Body of pancreas (tissue), 4 donors: Measurements from ENCODE around the gene MTM1.

ENCODE experiments used
- POLR2A ChIP-seq, 3 donors: fragments of 450-650 bp; IDR thresholded peaks; one replicate each; pipeline ENCODE4 v1.6.1; 2016; ENCODE audit warnings: antibody characterized with exemption in 3 of 3, mild to moderate bottlenecking in 2 of 3
- TF ChIP-seq, protein P1 (sequence below), 7 experiments: fragments of 450-650 bp in 4 of 7; fragments of 200-600 bp in 3 of 7; sonication (generic) in 3 of 7; IDR thresholded peaks; one replicate each; pipeline ENCODE4 v1.5.1; 2016 to 2019; ENCODE audit warnings: antibody characterized with exemption in 7 of 7

DNA sequence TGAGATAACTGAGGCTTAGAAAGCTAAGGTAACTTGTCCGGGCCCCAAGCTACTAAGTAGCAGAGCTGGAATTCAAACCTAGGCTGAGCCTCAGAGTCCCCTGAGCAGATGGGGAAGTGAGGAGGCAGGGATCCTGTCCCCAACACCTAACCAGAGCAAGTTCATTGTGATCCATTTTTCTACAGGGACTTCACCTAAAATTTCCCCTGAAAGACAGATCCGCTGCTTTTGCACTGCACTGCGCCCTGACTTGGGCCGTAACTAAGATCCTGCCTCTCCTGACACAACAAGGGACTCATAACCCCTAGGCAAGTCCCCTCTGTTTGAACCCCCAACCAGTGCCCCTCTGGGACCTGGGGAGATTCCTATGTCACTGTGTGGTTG is 25.6 kb upstream of the MTM1 start:
- no peak for TF ChIP-seq POLR2A (IDR thresholded peaks at IDR 0.05)
- TF ChIP-seq, protein P1, sequence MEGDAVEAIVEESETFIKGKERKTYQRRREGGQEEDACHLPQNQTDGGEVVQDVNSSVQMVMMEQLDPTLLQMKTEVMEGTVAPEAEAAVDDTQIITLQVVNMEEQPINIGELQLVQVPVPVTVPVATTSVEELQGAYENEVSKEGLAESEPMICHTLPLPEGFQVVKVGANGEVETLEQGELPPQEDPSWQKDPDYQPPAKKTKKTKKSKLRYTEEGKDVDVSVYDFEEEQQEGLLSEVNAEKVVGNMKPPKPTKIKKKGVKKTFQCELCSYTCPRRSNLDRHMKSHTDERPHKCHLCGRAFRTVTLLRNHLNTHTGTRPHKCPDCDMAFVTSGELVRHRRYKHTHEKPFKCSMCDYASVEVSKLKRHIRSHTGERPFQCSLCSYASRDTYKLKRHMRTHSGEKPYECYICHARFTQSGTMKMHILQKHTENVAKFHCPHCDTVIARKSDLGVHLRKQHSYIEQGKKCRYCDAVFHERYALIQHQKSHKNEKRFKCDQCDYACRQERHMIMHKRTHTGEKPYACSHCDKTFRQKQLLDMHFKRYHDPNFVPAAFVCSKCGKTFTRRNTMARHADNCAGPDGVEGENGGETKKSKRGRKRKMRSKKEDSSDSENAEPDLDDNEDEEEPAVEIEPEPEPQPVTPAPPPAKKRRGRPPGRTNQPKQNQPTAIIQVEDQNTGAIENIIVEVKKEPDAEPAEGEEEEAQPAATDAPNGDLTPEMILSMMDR (IDR thresholded peaks at IDR 0.05), result no peak
